GM21825 (cell line): ENCODE results near the gene CCDC14.

ENCODE experiments used
- ATAC-seq: cut with Tn5 transposase; IDR thresholded peaks from one replicate; pipeline ENCODE4 v1.9.1; 2021; ENCODE audit warnings: mild to moderate bottlenecking, moderate library complexity; ENCODE audit not compliant: unreplicated experiment

Gene CCDC14

GRCh38 chr3:123864706-123865105 lies 96.3 kb downstream of the CCDC14 start:
- no peak for ATAC-seq
